H1 (cell line): Measurements from ENCODE around the gene CALHM5. TPM values are rescaled to one million over a fixed set of nuclear protein-coding genes. Genes with fewer than 3 reads are reported as not detected.

Source experiments
- CTCF ChIA-PET: fragments of 300-600 bp; sonication (Branson Sonifier 250); formaldehyde crosslinking; loops from one replicate; lab custom pipeline; 2021; ENCODE audit not compliant: partially characterized antibody; lab: Charles Lee
- POLR2A ChIA-PET: fragments of 300-600 bp; sonication (Branson Sonifier 250); formaldehyde crosslinking; loops from one replicate; lab custom pipeline; 2021; ENCODE audit warnings: inconsistent platforms; ENCODE audit not compliant: partially characterized antibody; lab: Charles Lee
- DNase-seq, 2 experiments: peaks; one replicate each; pipeline versions ENCODE4 v3.0.0 to v3.0.0-alpha.2; 2010 to 2022; ENCODE audit warnings: low spot score in 2 of 2, low read depth in 1 of 2, mixed read lengths in 1 of 2
- FAIRE-seq: peaks from 2 replicates; lab custom pipeline; 2011; peaks lifted over from hg19 to GRCh38; lab: Jason Lieb, UNC
- H2AFZ ChIP-seq: 2 replicates; pipeline ENCODE4 v1.8.1; 2012; ENCODE audit warnings: low read length, inconsistent platforms
- H2AK5ac ChIP-seq: 2 replicates; pipeline ENCODE4 v1.6.1; 2013; ENCODE audit warnings: low read depth, low read length
- H2BK120ac ChIP-seq: replicated peaks from 2 replicates; pipeline ENCODE3; 2013; ENCODE audit warnings: low read depth, low read length, inconsistent platforms
- H2BK12ac ChIP-seq: 2 replicates; pipeline ENCODE4 v1.6.1; 2013; ENCODE audit warnings: low read depth, low read length
- H2BK15ac ChIP-seq: 2 replicates; pipeline ENCODE4 v1.6.1; 2013; ENCODE audit warnings: low read length
- H2BK20ac ChIP-seq: 2 replicates; pipeline ENCODE4 v1.6.1; 2013; ENCODE audit warnings: low read length
- H2BK5ac ChIP-seq: 2 replicates; pipeline ENCODE4 v1.6.1; 2013; ENCODE audit warnings: low read depth, low read length
- H3K14ac ChIP-seq: 2 replicates; pipeline ENCODE4 v1.6.1; 2013; ENCODE audit warnings: inconsistent platforms; ENCODE audit not compliant: insufficient read length
- H3K18ac ChIP-seq: 2 replicates; pipeline ENCODE4 v1.6.1; 2013; ENCODE audit warnings: low read length; ENCODE audit errors: extremely low read depth
- H3K23ac ChIP-seq: 2 replicates; pipeline ENCODE4 v1.6.1; 2013; ENCODE audit warnings: inconsistent platforms; ENCODE audit not compliant: insufficient read length
- H3K23me2 ChIP-seq: 2 replicates; pipeline ENCODE4 v1.6.1; 2013; ENCODE audit warnings: low read depth, low read length
- H3K27ac ChIP-seq: 2 replicates; pipeline ENCODE4 v1.6.1; 2011; ENCODE audit warnings: low read depth, low read length, inconsistent platforms
- H3K27me3 ChIP-seq, 4 experiments: replicated peaks in 1 of 4; 1 replicate in 1 of 4; 2 replicates in 3 of 4; pipeline versions ENCODE4 v1.6.1 to v1.8.1; 2011 to 2013; ENCODE audit warnings: low read length in 3 of 4, mild to moderate bottlenecking in 3 of 4, inconsistent platforms in 2 of 4, mixed read lengths in 2 of 4, moderate library complexity in 1 of 4; ENCODE audit not compliant: control insufficient read depth in 3 of 4, insufficient read depth in 3 of 4; ENCODE audit errors: extremely low read depth in 1 of 4
- H3K36me3 ChIP-seq, 4 experiments: 2 replicates each; pipeline versions ENCODE4 v1.6.1 to v1.8.1; 2011 to 2013; ENCODE audit warnings: mild to moderate bottlenecking in 4 of 4, low read length in 3 of 4, moderate library complexity in 2 of 4, control low read depth in 1 of 4, inconsistent platforms in 1 of 4; ENCODE audit not compliant: insufficient read depth in 4 of 4, control insufficient read depth in 2 of 4
- H3K4ac ChIP-seq: replicated peaks from 2 replicates; pipeline ENCODE3; 2013; ENCODE audit warnings: low read length, low read depth, mixed read lengths, inconsistent platforms; ENCODE audit not compliant: insufficient read length
- H3K4me1 ChIP-seq, 4 experiments: replicated peaks in 1 of 4; 1 replicate in 1 of 4; 2 replicates in 3 of 4; pipeline versions ENCODE4 v1.6.1 to v1.8.1; 2011 to 2013; ENCODE audit warnings: low read length in 3 of 4, inconsistent platforms in 2 of 4, mixed read lengths in 1 of 4; ENCODE audit not compliant: insufficient read depth in 4 of 4, control insufficient read depth in 3 of 4
- H3K4me2 ChIP-seq, 2 experiments: 2 replicates each; pipeline versions ENCODE4 v1.6.1 to v1.8.1; 2011 to 2013; ENCODE audit warnings: low read depth in 2 of 2, low read length in 2 of 2, control low read depth in 1 of 2, inconsistent platforms in 1 of 2, mild to moderate bottlenecking in 1 of 2; ENCODE audit not compliant: insufficient read depth in 1 of 2
- H3K4me3 ChIP-seq, 4 experiments: fragments of 200-600, 300-600 bp in 1 of 4; sonication (generic), shearing (Covaris generic), sonication (Bioruptor Twin) in 1 of 4; 2 replicates each; pipeline versions ENCODE4 v1.5.1 to v1.8.1; 2011 to 2016; ENCODE audit warnings: low read length in 4 of 4, low read depth in 3 of 4, control low read depth in 2 of 4, inconsistent platforms in 2 of 4, mild to moderate bottlenecking in 2 of 4, mixed read lengths in 1 of 4, moderate library complexity in 1 of 4; ENCODE audit not compliant: insufficient read depth in 2 of 4; ENCODE audit errors: extremely low read depth in 1 of 4
- H3K56ac ChIP-seq: replicated peaks from 2 replicates; pipeline ENCODE3; 2013; ENCODE audit warnings: low read depth, mild to moderate bottlenecking, mixed read lengths, low read length, inconsistent platforms; ENCODE audit not compliant: insufficient read length
- H3K79me1 ChIP-seq: 2 replicates; pipeline ENCODE4 v1.6.1; 2013; ENCODE audit warnings: low read depth, low read length, control low read depth
- H3K79me2 ChIP-seq, 2 experiments: 2 replicates each; pipeline versions ENCODE4 v1.6.1 to v1.8.1; 2012 to 2013; ENCODE audit warnings: low read length in 2 of 2, mild to moderate bottlenecking in 2 of 2, inconsistent platforms in 1 of 2; ENCODE audit not compliant: insufficient read depth in 2 of 2, control insufficient read depth in 1 of 2
- H3K9ac ChIP-seq, 4 experiments: replicated peaks in 1 of 4; 1 replicate in 1 of 4; 2 replicates in 3 of 4; pipeline versions ENCODE4 v1.6.1 to v1.8.1; 2011 to 2013; ENCODE audit warnings: low read depth in 3 of 4, low read length in 3 of 4, control low read depth in 2 of 4, mild to moderate bottlenecking in 2 of 4, moderate library complexity in 2 of 4, inconsistent platforms in 1 of 4; ENCODE audit errors: extremely low read depth in 1 of 4
- H3K9me3 ChIP-seq, 2 experiments: 2 replicates each; pipeline versions ENCODE4 v1.6.1 to v1.8.1; 2012 to 2013; ENCODE audit warnings: mild to moderate bottlenecking in 2 of 2, moderate library complexity in 2 of 2, control low read depth in 1 of 2, inconsistent platforms in 1 of 2, low read depth in 1 of 2, low read length in 1 of 2, mixed read lengths in 1 of 2; ENCODE audit not compliant: insufficient read depth in 2 of 2
- H4K20me1 ChIP-seq, 2 experiments: replicated peaks in 1 of 2; 2 replicates each; pipeline versions ENCODE3 to v1.8.1; 2011 to 2013; ENCODE audit warnings: inconsistent platforms in 2 of 2, low read length in 2 of 2, mild to moderate bottlenecking in 1 of 2; ENCODE audit not compliant: insufficient read depth in 2 of 2, control insufficient read depth in 1 of 2
- H4K5ac ChIP-seq: 2 replicates; pipeline ENCODE4 v1.6.1; 2013; ENCODE audit warnings: low read length, low read depth, mixed read lengths, inconsistent platforms; ENCODE audit not compliant: insufficient read length
- H4K8ac ChIP-seq: 2 replicates; pipeline ENCODE4 v1.8.0; 2013; ENCODE audit warnings: mild to moderate bottlenecking, moderate library complexity, low read length, inconsistent platforms; ENCODE audit not compliant: insufficient read depth; ENCODE audit errors: extremely low read depth
- H4K91ac ChIP-seq: replicated peaks from 2 replicates; pipeline ENCODE3; 2013; ENCODE audit warnings: low read length, mixed read lengths, inconsistent platforms; ENCODE audit not compliant: insufficient read length
- RNF2 ChIP-seq: fragments of 200-900, 300-1000 bp; sonication (generic); IDR thresholded peaks from 2 replicates; pipeline ENCODE4 v1.7.1; 2016; ENCODE audit warnings: borderline replicate concordance, low read depth, mild to moderate bottlenecking, antibody characterized with exemption, low read length; ENCODE audit not compliant: poor library complexity, severe bottlenecking; ENCODE audit errors: missing control alignments
- TEAD4 ChIP-seq: IDR thresholded peaks from 2 replicates; pipeline ENCODE4 v1.6.1; 2012; ENCODE audit warnings: low read depth, low read length, inconsistent platforms, mixed read lengths
- WGBS, 2 experiments: shearing (Covaris generic) in 1 of 2; methylation state at CpG; one replicate each; pipeline versions ENCODE4 v1.1.6 to v1.1.7; 2013 to 2015; ENCODE audit warnings: low lambda C conversion rate in 2 of 2, mixed read lengths in 2 of 2, inconsistent platforms in 1 of 2, low coverage in 1 of 2, missing lambda C conversion rate in 1 of 2; ENCODE audit not compliant: insufficient replicate concordance in 2 of 2, insufficient coverage in 1 of 2, insufficient read length in 1 of 2; ENCODE audit errors: extremely low coverage in 1 of 2, missing lambda C conversion rate in 1 of 2; 5-methylcytosine and 5-hydroxymethylcytosine counted together
- polyA plus RNA-seq, 7 experiments: library from polyadenylated mRNA; depleted of rRNA in 3 of 7; stranded (reverse) in 5 of 7; unstranded in 2 of 7; fragments of >200 nt in 5 of 7; fragments of 200-250 nt in 2 of 7; gene quantifications; 1 replicate in 5 of 7; 2 replicates in 1 of 7; 4 replicates in 1 of 7; pipeline versions ENCODE4 v1.2.1 to v1.2.3, GENCODE V29; 2011 to 2013; ENCODE audit warnings: missing spikeins in 2 of 7, mixed read lengths in 2 of 7
- total RNA-seq: library from RNA; stranded (reverse); fragmentation: NEBNext Ultra II Directional; extraction: Animal tissue kit (Norgen Biotek cat#: 25700); gene quantifications from 2 replicates; pipeline ENCODE4 v1.2.1, GENCODE V29; 2021

CALHM5 gene
- total and polyA plus RNA-seq, 2 of the 8 experiments (the other 6 are each of a cell fraction or from before 2014, with no cell fraction given): 0.05 to 0.09 TPM

- Histone ChIP-seq H4K20me1 (no peaks in the 10 kb centered on the region), H3K14ac (no peak overlapping the region), H3K9ac (peak overlapping the region in 1 of 4 experiments; percentile 34; a peak in 1 of 7 replicates), H3K27me3 (no peaks in the 10 kb centered on the region), H4K8ac (no peak overlapping the region), H4K5ac (no peak overlapping the region), H3K9me3 (no peaks in the 10 kb centered on the region), H2AK5ac (no peak overlapping the region), H3K4me1 (peaks cover 0 to 7% (median 2%) of the 10 kb centered on the region in 4 experiments; a peak in 2 of 7 replicates), H2BK15ac (no peak overlapping the region), H2BK5ac (no peak overlapping the region), H2BK12ac (no peak overlapping the region), H3K36me3 (no peaks in the 10 kb centered on the region), H3K18ac (no peak overlapping the region), H4K91ac (no peak overlapping the region), H2BK120ac (no peak overlapping the region), H2BK20ac (no peak overlapping the region), H2AFZ (no peak overlapping the region), H3K4ac (no peak overlapping the region), H3K79me1 (no peaks in the 10 kb centered on the region), H3K27ac (no peak overlapping the region), H3K23me2 (no peaks in the 10 kb centered on the region), H3K4me2 (no peak overlapping the region), H3K23ac (no peak overlapping the region), H3K4me3 (no peak overlapping the region), H3K79me2 (no peaks in the 10 kb centered on the region), H3K56ac (no peak overlapping the region)
- CTCF ChIA-PET: interaction anchor here (0.6 to 2.9 kb wide), 5 partner anchors 8 to 236 kb away, joined by 3 to 22 read pairs (median 8); partner anchors contain the start of gene CALHM5
- DNase-seq (no peak), FAIRE-seq (no peak)
- POLR2A ChIA-PET: no interaction called here
- 68% methylated on average over 2 of the region's 2 CpGs; no CpG with 5 or more reads in 1 of the 2 experiments for WGBS, 2 experiments
- TF ChIP-seq RNF2 (no peak), TEAD4 (peak; percentile 71; the same call in 1 of the 2 replicates)
Measured at GRCh38 chr6:116524236-116524635, 12.8 kb downstream of the CALHM5 start.
